ENCODE measurements around the gene INO80. TPM values are rescaled to one million over a fixed set of nuclear protein-coding genes. Genes with fewer than 3 reads are reported as not detected.
"Not testable (repeated sequence)": the region's sequence is repeated elsewhere in the genome, so short reads cannot be mapped to it uniquely, and the experiment has no call there.

INO80 gene
- total RNA-seq, 2 donors from 2014 or later: 9.4 to 16.4 TPM

DNA sequence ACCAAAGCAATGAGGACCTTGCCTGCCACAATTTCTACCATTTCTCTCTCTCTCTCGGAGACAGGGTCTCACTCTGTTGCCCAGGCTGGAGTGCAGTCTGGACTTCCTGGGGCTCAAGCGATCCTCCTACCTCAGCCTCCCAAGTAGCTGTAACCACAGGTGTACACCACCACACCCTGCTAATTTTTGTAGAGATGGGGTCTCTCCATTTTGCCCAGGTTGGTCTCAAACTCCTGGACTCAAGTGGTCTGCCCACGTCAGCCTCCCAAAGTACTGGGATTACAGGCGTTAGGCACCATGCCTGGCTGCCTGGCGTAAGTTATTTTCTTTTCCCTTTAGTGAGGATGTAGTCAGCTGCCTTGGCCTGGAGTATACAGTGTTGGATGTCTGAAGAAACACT lies 37.7 kb upstream of the INO80 start:
- no peaks in the 10 kb centered on the region for H3K9me3 ChIP-seq
- no peak overlapping the region for H3K4me3 ChIP-seq
- no peak overlapping the region for H3K27ac ChIP-seq
- TF ChIP-seq, protein P1, sequence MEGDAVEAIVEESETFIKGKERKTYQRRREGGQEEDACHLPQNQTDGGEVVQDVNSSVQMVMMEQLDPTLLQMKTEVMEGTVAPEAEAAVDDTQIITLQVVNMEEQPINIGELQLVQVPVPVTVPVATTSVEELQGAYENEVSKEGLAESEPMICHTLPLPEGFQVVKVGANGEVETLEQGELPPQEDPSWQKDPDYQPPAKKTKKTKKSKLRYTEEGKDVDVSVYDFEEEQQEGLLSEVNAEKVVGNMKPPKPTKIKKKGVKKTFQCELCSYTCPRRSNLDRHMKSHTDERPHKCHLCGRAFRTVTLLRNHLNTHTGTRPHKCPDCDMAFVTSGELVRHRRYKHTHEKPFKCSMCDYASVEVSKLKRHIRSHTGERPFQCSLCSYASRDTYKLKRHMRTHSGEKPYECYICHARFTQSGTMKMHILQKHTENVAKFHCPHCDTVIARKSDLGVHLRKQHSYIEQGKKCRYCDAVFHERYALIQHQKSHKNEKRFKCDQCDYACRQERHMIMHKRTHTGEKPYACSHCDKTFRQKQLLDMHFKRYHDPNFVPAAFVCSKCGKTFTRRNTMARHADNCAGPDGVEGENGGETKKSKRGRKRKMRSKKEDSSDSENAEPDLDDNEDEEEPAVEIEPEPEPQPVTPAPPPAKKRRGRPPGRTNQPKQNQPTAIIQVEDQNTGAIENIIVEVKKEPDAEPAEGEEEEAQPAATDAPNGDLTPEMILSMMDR (IDR thresholded peaks at IDR 0.05): no peak
- H3K4me1 ChIP-seq: no peaks in the 10 kb centered on the region
- H3K36me3 ChIP-seq: no peaks in the 10 kb centered on the region
- no peak for DNase-seq (ENCODE audit: low spot score)
- H3K27me3 ChIP-seq: no peaks in the 10 kb centered on the region

DNA sequence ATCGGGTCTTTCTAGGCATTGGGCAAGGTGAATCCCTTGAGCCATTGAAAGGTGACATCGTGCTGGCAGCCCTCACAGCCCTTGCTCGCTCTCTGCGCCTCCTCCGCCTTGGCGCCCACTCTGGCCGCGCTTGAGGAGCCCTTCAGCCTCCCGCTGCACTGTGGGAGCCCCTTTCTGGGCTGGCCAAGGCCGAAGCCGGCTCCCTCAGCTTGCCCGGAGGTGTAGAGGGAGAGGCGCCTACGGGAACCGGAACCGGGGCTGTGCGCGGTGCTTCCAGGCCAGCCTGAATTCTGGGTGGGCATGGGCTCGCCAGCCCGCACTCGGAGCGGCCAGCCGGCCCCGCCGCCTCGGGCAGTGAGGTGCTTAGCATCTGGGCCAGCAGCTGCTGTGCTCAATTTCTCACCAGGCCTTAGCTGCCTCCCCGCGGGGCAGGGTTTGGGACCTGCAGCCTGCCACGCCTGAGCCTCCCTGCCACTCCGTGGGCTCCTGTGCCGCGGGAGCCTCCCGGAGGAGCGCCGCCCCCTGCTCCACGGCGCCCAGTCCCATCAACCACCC lies 35.4 kb upstream of the INO80 start:
- Histone ChIP-seq H3K4me3 (no peak overlapping the region), H3K27me3 (no peaks in the 10 kb centered on the region), H3K36me3 (no peaks in the 10 kb centered on the region), H3K27ac (no peak overlapping the region), H3K4me1 (no peaks in the 10 kb centered on the region), H3K9me3 (no peaks in the 10 kb centered on the region)
- DNase-seq (ENCODE audit: low spot score): no peak
- TF ChIP-seq, protein P1 (IDR thresholded peaks at IDR 0.05): no peak

DNA sequence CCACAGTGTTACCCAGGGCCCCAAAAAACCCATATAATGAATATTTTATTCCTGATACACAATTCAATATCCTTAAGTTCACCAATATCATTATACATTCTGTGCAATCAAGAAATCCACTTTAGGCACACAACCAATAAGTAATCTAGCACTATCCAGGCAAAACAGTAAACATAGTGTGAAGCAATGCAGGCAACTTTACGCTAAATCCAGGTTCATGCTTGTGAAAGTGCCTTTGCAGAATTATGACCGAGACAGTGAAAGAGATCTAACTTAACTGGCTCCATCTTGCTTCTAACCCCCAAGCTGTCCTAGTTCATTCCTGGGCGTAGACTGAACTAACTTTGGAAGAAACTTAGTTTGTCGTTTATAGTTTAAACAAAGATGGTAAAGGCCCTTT lies 34.2 kb upstream of the INO80 start:
- Histone ChIP-seq H3K4me3 (no peak overlapping the region), H3K36me3 (no peaks in the 10 kb centered on the region), H3K27ac (no peak overlapping the region), H3K9me3 (no peaks in the 10 kb centered on the region), H3K4me1 (no peaks in the 10 kb centered on the region), H3K27me3 (no peaks in the 10 kb centered on the region)
- DNase-seq (ENCODE audit: low spot score): no peak
- TF ChIP-seq, protein P1 (IDR thresholded peaks at IDR 0.05): no peak

- TF ChIP-seq, protein P1 (IDR thresholded peaks at IDR 0.05): no peak
- no peaks in the 10 kb centered on the region for H3K36me3 ChIP-seq
- H3K4me1 ChIP-seq: no peaks in the 10 kb centered on the region
- H3K27ac ChIP-seq: no peak overlapping the region
- H3K4me3 ChIP-seq: no peak overlapping the region
- H3K9me3 ChIP-seq: no peaks in the 10 kb centered on the region
- DNase-seq (ENCODE audit: low spot score): no peak
- no peaks in the 10 kb centered on the region for H3K27me3 ChIP-seq
Measured at GRCh38 chr15:41148065-41148464, 32.0 kb upstream of the INO80 start.

- no peak for DNase-seq (ENCODE audit: low spot score)
- H3K27ac ChIP-seq: no peak overlapping the region
- TF ChIP-seq, protein P1 (IDR thresholded peaks at IDR 0.05): no peak
- H3K27me3 ChIP-seq: no peaks in the 10 kb centered on the region
- H3K4me1 ChIP-seq: no peaks in the 10 kb centered on the region
- H3K36me3 ChIP-seq: no peaks in the 10 kb centered on the region
- no peak overlapping the region for H3K4me3 ChIP-seq
- H3K9me3 ChIP-seq: no peaks in the 10 kb centered on the region
Measured at GRCh38 chr15:41139619-41140018, 23.5 kb upstream of the INO80 start.

- not testable (repeated sequence) for H3K27me3 ChIP-seq; H3K27ac ChIP-seq; H3K4me1 ChIP-seq; H3K9me3 ChIP-seq; DNase-seq (ENCODE audit: low spot score); H3K36me3 ChIP-seq; H3K4me3 ChIP-seq
Measured at GRCh38 chr15:41139112-41139511, 23.0 kb upstream of the INO80 start.

DNA sequence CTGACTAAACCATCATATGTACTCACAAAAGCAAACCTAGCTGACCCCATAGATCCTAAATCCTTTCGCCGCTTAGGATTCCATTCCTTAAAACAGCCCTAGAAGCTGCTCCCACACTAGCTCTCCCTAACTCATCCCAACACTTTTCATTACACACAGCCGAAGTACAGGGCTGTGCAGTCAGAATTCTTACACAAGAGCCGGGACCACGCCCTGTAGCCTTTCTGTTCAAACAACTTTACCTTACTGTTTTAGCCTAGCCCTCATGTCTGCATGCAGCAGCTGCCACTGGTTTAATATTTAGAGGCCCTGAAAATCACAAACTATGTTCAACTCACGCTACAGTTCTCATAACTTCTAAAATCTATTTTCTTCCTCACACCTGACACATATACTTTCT lies 19.5 kb upstream of the INO80 start:
- DNase-seq (ENCODE audit: low spot score); H3K4me3 ChIP-seq; H3K27me3 ChIP-seq; H3K9me3 ChIP-seq; H3K36me3 ChIP-seq; H3K4me1 ChIP-seq; H3K27ac ChIP-seq: not testable (repeated sequence)

Measured in right atrium auricular region (tissue), 2 donors.